Neuronal stem cell (in vitro differentiated cells): Measurements from ENCODE around the gene OR4M1. TPM values are rescaled to one million over a fixed set of nuclear protein-coding genes. Genes with fewer than 3 reads are reported as not detected.
"Not testable (repeated sequence)": the region's sequence is repeated elsewhere in the genome, so short reads cannot be mapped to it uniquely, and the experiment has no call there.

Experiments
- DNase-seq: peaks from one replicate; pipeline ENCODE4 v3.0.0-alpha.2; 2013; ENCODE audit warnings: low spot score
- H2AFZ ChIP-seq: one replicate; pipeline ENCODE4 v1.6.1; 2013; ENCODE audit warnings: mild to moderate bottlenecking, low read length, inconsistent platforms
- H2AK5ac ChIP-seq: 2 replicates; pipeline ENCODE4 v1.6.1; 2013; ENCODE audit warnings: low read depth, mild to moderate bottlenecking, inconsistent platforms, low read length, moderate library complexity, mixed read lengths
- H2BK120ac ChIP-seq: 2 replicates; pipeline ENCODE4 v1.6.1; 2013; ENCODE audit warnings: low read depth, mild to moderate bottlenecking, inconsistent platforms, low read length, moderate library complexity, mixed read lengths
- H2BK12ac ChIP-seq: one replicate; pipeline ENCODE4 v1.6.1; 2013; ENCODE audit warnings: low read length, inconsistent platforms
- H2BK15ac ChIP-seq: 2 replicates; pipeline ENCODE4 v1.6.1; 2013; ENCODE audit warnings: mild to moderate bottlenecking, low read length, inconsistent platforms, mixed read lengths
- H2BK5ac ChIP-seq: one replicate; pipeline ENCODE4 v1.6.1; 2013; ENCODE audit warnings: inconsistent platforms, mild to moderate bottlenecking, low read length, moderate library complexity
- H3K14ac ChIP-seq: one replicate; pipeline ENCODE4 v1.6.1; 2013; ENCODE audit warnings: low read length, inconsistent platforms
- H3K18ac ChIP-seq: 2 replicates; pipeline ENCODE4 v1.6.1; 2013; ENCODE audit warnings: low read length, inconsistent platforms
- H3K23ac ChIP-seq: 2 replicates; pipeline ENCODE4 v1.6.1; 2013; ENCODE audit warnings: low read depth, mild to moderate bottlenecking, mixed read lengths, low read length, inconsistent platforms; ENCODE audit not compliant: poor library complexity
- H3K27ac ChIP-seq: replicated peaks from 3 replicates; pipeline ENCODE4 v1.5.1; 2013; ENCODE audit warnings: low read length, inconsistent platforms
- H3K27me3 ChIP-seq, 3 experiments: 2 replicates each; pipeline ENCODE4 v1.6.1; 2013; ENCODE audit warnings: low read length in 3 of 3, mild to moderate bottlenecking in 2 of 3, inconsistent platforms in 1 of 3, low read depth in 1 of 3, mixed read lengths in 1 of 3, moderate library complexity in 1 of 3; ENCODE audit not compliant: control insufficient read depth in 3 of 3, insufficient read depth in 3 of 3
- H3K36me3 ChIP-seq, 2 donors: replicated peaks in 1 of 2; 2 replicates each; pipeline ENCODE4 v1.6.1; 2013; ENCODE audit warnings: low read length in 2 of 2; ENCODE audit not compliant: control insufficient read depth in 2 of 2, insufficient read depth in 2 of 2
- H3K4ac ChIP-seq: 2 replicates; pipeline ENCODE4 v1.6.1; 2013; ENCODE audit warnings: inconsistent platforms, mild to moderate bottlenecking, low read length, moderate library complexity
- H3K4me1 ChIP-seq, 2 donors: 1 replicate in 1 of 2; 2 replicates in 1 of 2; pipeline ENCODE4 v1.6.1; 2013; ENCODE audit warnings: low read length in 2 of 2, low read depth in 1 of 2; ENCODE audit not compliant: control insufficient read depth in 2 of 2, insufficient read depth in 1 of 2
- H3K4me2 ChIP-seq: one replicate; pipeline ENCODE4 v1.6.1; 2013; ENCODE audit warnings: mild to moderate bottlenecking, low read length, inconsistent platforms; ENCODE audit not compliant: insufficient read depth, poor library complexity, severe bottlenecking
- H3K4me3 ChIP-seq, 2 donors: 2 replicates each; pipeline ENCODE4 v1.5.1; 2013; ENCODE audit warnings: low read length in 2 of 2, mild to moderate bottlenecking in 2 of 2, inconsistent platforms in 1 of 2, moderate library complexity in 1 of 2
- H3K79me1 ChIP-seq: one replicate; pipeline ENCODE4 v1.6.1; 2013; ENCODE audit warnings: low read depth, mild to moderate bottlenecking, inconsistent platforms, low read length, moderate library complexity
- H3K9ac ChIP-seq: one replicate; pipeline ENCODE4 v1.6.1; 2013; ENCODE audit warnings: mild to moderate bottlenecking, low read depth, low read length, inconsistent platforms; ENCODE audit not compliant: poor library complexity
- H3K9me3 ChIP-seq, 2 donors: replicated peaks in 1 of 2; 2 replicates each; pipeline versions ENCODE3 to v1.6.1; 2013; ENCODE audit warnings: low read length in 2 of 2, mild to moderate bottlenecking in 2 of 2, inconsistent platforms in 1 of 2, low read depth in 1 of 2, mixed read lengths in 1 of 2, moderate library complexity in 1 of 2; ENCODE audit not compliant: control insufficient read depth in 2 of 2, insufficient read depth in 1 of 2
- H4K8ac ChIP-seq: one replicate; pipeline ENCODE4 v1.6.1; 2013; ENCODE audit warnings: low read depth, mild to moderate bottlenecking, inconsistent platforms, low read length, moderate library complexity
- H4K91ac ChIP-seq: one replicate; pipeline ENCODE4 v1.6.1; 2013; ENCODE audit warnings: low read length, low read depth, mild to moderate bottlenecking, inconsistent platforms; ENCODE audit not compliant: poor library complexity
- WGBS, 2 donors: extraction: QIAGEN DNeasy Blood & Tissue Kit; methylation state at CpG; one replicate each; pipeline ENCODE4 v1.1.7; 2013; ENCODE audit warnings: missing lambda C conversion rate in 2 of 2, mixed read lengths in 1 of 2; ENCODE audit not compliant: insufficient read length in 2 of 2, insufficient replicate concordance in 1 of 2; ENCODE audit errors: extremely low coverage in 2 of 2; 5-methylcytosine and 5-hydroxymethylcytosine counted together
- polyA plus RNA-seq, 2 experiments: library from polyadenylated mRNA; stranded (reverse); fragments of 200-250 nt; gene quantifications; one replicate each; pipeline ENCODE4 v1.2.3, GENCODE V29; 2013

The OR4M1 gene, protein sequence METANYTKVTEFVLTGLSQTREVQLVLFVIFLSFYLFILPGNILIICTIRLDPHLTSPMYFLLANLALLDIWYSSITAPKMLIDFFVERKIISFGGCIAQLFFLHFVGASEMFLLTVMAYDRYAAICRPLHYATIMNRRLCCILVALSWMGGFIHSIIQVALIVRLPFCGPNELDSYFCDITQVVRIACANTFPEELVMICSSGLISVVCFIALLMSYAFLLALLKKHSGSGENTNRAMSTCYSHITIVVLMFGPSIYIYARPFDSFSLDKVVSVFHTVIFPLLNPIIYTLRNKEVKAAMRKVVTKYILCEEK
- polyA plus RNA-seq (2013, experiment 1 of 2) = not detected
- polyA plus RNA-seq (2013, experiment 2 of 2) = not detected

DNA sequence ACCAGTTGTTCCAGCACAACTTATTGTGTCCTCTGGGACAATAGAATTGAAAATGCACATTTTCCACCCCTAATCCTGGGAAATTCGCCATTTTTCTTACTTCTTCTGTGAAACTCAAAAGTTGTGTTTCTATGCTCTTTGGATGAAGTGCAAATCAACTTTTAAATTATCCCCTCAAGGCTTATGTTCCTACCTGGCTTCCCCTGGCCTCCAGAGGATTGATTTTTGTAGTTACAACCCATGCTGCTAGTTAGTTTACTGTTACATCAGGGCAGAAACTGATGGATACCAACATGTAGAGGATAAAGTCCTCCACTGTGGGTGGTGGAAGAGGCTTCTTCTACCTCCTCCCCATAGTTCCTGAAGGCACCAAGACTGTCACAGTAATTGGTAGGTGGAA, at the start of gene OR4M1:
Gene OR4M1 (plus strand): TSS at position 301 of the 400 bp plus-strand sequence. CDS start 6,819 bp downstream, outside the sequence.
- not testable (repeated sequence) for H3K9ac ChIP-seq, H3K14ac ChIP-seq, H3K4me1 ChIP-seq, H3K4me3 ChIP-seq, H2AK5ac ChIP-seq, H4K91ac ChIP-seq, H3K4ac ChIP-seq, H2BK5ac ChIP-seq, H2BK12ac ChIP-seq, H4K8ac ChIP-seq, DNase-seq, H3K27ac ChIP-seq, H3K23ac ChIP-seq, H2BK120ac ChIP-seq, H3K9me3 ChIP-seq, H3K79me1 ChIP-seq, H2AFZ ChIP-seq, H3K36me3 ChIP-seq, H3K4me2 ChIP-seq, H2BK15ac ChIP-seq, H3K18ac ChIP-seq, H3K27me3 ChIP-seq
- no CpG with 5 or more reads among the region's 1 CpG for WGBS, 2 donors

DNA sequence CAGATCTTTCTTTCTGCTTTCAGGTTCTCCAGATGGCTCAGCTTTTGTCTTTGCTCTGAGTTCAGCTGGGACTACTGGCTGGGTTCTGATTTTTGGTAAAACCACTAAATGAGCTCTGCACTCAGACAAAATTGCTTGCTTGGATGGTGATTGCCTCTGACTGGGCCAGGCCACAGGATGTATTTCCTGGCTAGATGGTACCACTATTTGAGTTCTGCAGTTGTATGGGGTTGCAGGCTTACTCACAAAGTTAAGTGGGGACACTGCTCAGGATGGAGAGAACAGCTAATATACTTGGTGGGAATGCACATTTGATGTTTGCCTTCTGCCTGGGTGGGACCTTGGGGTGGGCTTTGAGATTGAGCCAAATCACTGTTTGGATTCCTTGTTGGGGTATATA, 43.9 kb upstream of the OR4M1 start:
- Histone ChIP-seq H3K4me1 (no peaks in the 10 kb centered on the region), H4K91ac (no peak overlapping the region), H3K23ac (no peak overlapping the region), H3K18ac (no peak overlapping the region), H4K8ac (no peak overlapping the region), H3K4ac (no peak overlapping the region), H3K4me2 (no peak overlapping the region), H3K14ac (no peak overlapping the region), H3K36me3 (no peaks in the 10 kb centered on the region), H2BK5ac (no peak overlapping the region), H3K27me3 (no peaks in the 10 kb centered on the region), H2AK5ac (no peak overlapping the region), H2BK15ac (no peak overlapping the region), H2BK120ac (no peak overlapping the region), H3K9me3 (peaks cover 0 to 6% of the 10 kb centered on the region in 2 donors), H3K4me3 (no peak overlapping the region), H3K79me1 (no peaks in the 10 kb centered on the region), H2AFZ (no peak overlapping the region), H3K27ac (no peak overlapping the region), H3K9ac (no peak overlapping the region), H2BK12ac (no peak overlapping the region)
- DNase-seq = no peak

DNA sequence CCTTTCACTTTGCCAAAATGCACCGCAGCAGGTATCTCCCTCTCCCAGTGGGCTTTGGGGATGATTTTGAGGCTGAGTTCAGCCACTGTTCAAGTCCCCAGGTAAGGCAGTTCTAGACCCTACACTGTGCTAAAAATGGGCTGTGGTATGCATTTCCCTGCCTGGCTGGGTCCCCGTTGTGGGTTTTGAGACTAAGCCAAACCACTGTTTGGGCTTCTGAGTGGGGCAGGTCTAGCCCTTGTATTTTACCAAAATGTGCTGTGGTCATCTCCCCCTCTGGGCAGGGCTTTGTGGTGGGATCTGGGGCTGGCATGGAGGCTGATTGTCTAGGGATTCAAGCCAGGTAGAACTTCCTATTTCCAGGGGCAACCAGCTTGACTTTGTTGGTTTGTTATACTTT, 43.5 kb upstream of the OR4M1 start:
- no peak overlapping the region for H2BK15ac ChIP-seq
- no peak overlapping the region for H3K18ac ChIP-seq
- no peaks in the 10 kb centered on the region for H3K36me3 ChIP-seq
- H3K9ac ChIP-seq = no peak overlapping the region
- no peak overlapping the region for H3K4ac ChIP-seq
- no peak overlapping the region for H3K27ac ChIP-seq
- H4K8ac ChIP-seq = no peak overlapping the region
- H2BK120ac ChIP-seq = no peak overlapping the region
- no peak overlapping the region for H3K23ac ChIP-seq
- H2AK5ac ChIP-seq = no peak overlapping the region
- H2BK5ac ChIP-seq = no peak overlapping the region
- H3K4me3 ChIP-seq = no peak overlapping the region
- H4K91ac ChIP-seq = no peak overlapping the region
- H2AFZ ChIP-seq = no peak overlapping the region
- H3K4me2 ChIP-seq = no peak overlapping the region
- no peak overlapping the region for H3K14ac ChIP-seq
- DNase-seq = no peak
- peaks cover 0 to 6% of the 10 kb centered on the region in 2 donors for H3K9me3 ChIP-seq
- H2BK12ac ChIP-seq = no peak overlapping the region
- no peaks in the 10 kb centered on the region for H3K79me1 ChIP-seq
- WGBS, 2 donors = no CpG with 5 or more reads among the region's 2 CpGs
- no peaks in the 10 kb centered on the region for H3K4me1 ChIP-seq
- no peaks in the 10 kb centered on the region for H3K27me3 ChIP-seq

DNA sequence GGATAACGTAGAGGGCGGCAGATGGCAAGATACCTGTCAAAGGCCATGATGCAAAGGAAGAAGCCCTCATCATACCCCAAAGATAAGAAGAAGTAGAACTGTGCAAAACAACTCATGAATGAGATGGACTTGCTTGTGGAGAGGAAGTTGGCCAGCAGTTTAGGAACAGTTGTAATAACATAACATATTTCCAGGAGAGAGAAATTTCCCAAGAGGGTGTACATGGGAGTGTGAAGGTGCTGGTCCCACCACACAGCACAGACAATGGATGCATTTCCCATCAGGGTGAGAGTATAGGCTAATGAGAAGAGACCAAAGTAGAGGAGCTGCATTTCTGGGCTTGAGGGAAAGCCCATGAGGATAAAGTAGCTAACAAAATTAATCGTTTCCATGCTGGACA, 39.4 kb upstream of the OR4M1 start:
- not testable (repeated sequence) for H3K9me3 ChIP-seq, H2BK5ac ChIP-seq, H3K36me3 ChIP-seq, H2BK15ac ChIP-seq, H4K8ac ChIP-seq, H3K14ac ChIP-seq, H3K27me3 ChIP-seq, H2AFZ ChIP-seq, H3K4ac ChIP-seq, H2BK120ac ChIP-seq, H3K27ac ChIP-seq, H3K18ac ChIP-seq, H3K4me1 ChIP-seq, H3K23ac ChIP-seq, H2AK5ac ChIP-seq, H3K4me2 ChIP-seq, DNase-seq, H3K4me3 ChIP-seq, H4K91ac ChIP-seq, H2BK12ac ChIP-seq, H3K9ac ChIP-seq, H3K79me1 ChIP-seq
- WGBS, 2 donors = no CpG with 5 or more reads among the region's 3 CpGs
